HG03039 (cell line): ENCODE measurements around the gene SLC43A1.

Experiments used
- ATAC-seq: cut with Tn5 transposase; IDR thresholded peaks from one replicate; pipeline ENCODE4 v1.9.1; 2021; ENCODE audit warnings: mild to moderate bottlenecking, moderate library complexity; ENCODE audit not compliant: unreplicated experiment

The SLC43A1 gene

DNA sequence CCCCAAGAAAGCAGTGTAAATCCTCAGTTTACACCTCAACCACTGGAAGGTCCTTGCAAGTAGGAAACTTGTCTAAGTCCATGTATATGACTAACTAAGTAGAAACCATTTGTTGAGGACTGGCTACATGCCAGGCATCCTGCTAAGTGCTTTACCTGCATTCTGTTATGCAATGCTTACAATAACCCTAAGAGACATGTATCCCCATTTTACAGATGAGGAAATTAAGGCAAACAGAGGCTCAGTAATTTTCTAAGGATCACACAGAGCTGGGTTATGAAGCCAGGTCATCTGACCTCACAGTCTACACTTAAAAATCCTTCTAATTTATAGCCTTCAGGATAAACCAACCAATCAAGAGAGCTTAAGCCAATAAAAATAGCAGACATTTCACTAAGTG is 13.5 kb upstream of the SLC43A1 start:
- ATAC-seq: no peak

DNA sequence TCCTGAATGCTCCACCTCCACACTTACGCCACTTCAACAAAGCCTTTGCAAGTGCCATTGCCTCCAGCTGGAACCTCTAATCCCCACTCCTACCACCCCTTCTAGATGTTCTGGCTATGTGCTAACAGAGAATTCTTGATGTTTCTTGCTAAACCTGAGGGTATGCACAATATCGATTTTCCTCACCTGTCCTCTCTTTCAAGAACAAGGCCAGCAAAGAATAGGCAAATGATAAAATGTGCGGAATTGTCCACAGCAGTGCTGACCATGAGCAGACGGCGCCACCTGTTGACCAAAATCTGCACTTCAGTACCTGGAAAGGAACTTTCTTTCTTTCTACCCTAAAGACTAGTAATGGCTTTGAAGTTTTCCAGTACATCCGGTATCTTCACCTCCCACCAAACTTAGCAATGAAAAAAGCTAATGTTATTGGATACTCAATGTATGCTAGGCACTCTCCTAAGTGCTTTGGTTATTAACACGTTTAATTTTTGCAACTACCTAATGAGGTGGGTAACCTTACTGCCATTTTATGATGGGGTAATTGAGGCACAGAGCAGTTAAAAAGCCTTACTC is 11.6 kb upstream of the SLC43A1 start:
- no peak for ATAC-seq

- no peak for ATAC-seq
Observed at GRCh38 chr11:57523419-57523818, 7.9 kb upstream of the SLC43A1 start.

DNA sequence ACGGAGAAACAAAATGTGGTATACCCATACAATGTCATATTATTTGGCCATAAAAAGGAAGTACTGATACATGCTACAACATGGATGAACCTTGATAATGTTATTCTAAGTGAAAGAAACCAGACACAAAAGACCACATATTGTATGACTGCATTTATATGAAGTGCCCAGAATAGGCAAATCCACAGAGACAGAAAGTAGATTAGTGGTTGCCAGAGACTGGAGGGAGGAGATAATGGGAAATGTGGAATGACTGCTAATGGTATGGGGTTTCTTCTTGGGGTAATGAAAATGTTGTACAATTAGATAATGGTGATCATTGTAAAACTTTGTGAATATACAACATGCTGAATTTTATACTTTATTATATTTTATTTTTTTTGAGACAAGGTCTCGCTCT is 5.6 kb upstream of the SLC43A1 start:
- no peak for ATAC-seq

- no peak for ATAC-seq
Observed at GRCh38 chr11:57516061-57516443, 550 bp upstream of the SLC43A1 start.

GRCh38 chr11:57514538-57515331 is 767 bp downstream of the SLC43A1 start:
- ATAC-seq: peak; percentile 38

- peak; percentile 31 for ATAC-seq
Observed at GRCh38 chr11:57513911-57514537, 1.5 kb downstream of the SLC43A1 start.

GRCh38 chr11:57513452-57513795 is 2.1 kb downstream of the SLC43A1 start:
- ATAC-seq: no peak

GRCh38 chr11:57512646-57513451 is 2.7 kb downstream of the SLC43A1 start:
- ATAC-seq: no peak

- ATAC-seq: no peak
Observed at GRCh38 chr11:57511741-57512430, 3.6 kb downstream of the SLC43A1 start.

GRCh38 chr11:57508341-57509170 is 6.9 kb downstream of the SLC43A1 start:
- no peak for ATAC-seq

DNA sequence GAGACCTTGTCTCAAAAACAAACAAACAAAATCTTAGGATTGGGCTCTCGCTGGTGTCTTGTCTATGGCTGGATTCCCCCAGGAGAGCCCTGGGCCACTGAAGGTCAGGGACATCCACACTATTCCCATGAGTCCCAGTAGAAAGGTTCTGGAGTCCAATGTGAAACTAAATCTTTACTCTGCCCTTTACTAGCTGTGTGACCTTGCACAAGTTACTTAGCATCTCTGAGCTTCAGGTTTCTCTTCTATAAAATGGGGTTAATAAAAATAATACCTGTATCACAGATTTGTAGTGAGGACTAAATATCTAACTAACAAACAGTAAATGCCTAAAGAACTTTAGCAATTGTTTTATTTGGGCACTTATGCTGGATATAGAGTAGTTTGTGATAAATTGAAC is 9.0 kb downstream of the SLC43A1 start:
- ATAC-seq: no peak

GRCh38 chr11:57504511-57504910 is 11.0 kb downstream of the SLC43A1 start:
- no peak for ATAC-seq

DNA sequence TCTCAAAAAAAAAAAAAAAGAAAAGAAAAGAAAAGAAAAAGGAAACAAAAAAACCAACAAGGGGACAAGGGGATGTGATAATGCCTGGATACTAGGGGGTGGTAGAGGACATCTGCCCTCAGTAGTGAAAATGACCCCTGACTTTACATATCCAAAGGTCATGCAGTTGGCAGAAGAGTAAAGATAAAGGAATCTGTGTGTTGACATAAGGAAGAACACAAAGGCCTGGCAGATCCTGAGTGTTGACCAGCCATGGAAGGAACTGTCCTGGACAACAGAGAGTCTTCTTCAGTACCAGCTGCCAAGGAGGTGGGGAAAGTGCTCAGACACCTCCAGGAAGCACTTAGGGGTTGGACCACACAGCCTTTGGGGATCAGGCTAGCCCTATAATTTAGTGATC is 12.6 kb downstream of the SLC43A1 start:
- no peak for ATAC-seq

DNA sequence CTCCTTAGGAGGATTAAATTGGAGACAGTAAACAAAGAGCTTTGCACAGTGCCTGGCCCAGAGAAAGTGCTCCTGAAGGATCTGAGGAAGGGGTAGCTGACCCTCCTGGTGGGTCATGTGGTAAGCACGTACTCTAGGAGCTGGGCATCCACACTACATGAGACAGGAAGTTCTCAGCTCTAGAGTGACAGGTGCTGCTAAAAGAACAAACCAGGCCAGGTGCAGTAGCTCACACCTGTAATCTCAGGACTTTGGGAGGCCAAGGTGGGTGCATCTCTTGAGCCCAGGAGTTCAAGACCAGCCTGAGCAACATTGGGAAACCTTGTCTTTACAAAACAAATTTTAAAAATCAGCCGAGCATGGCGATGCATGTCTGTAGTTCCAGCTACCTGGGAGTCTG is 13.1 kb downstream of the SLC43A1 start:
- ATAC-seq: no peak

GRCh38 chr11:57501953-57502352 is 13.5 kb downstream of the SLC43A1 start:
- no peak for ATAC-seq

GRCh38 chr11:57500926-57501325 is 14.6 kb downstream of the SLC43A1 start:
- ATAC-seq: no peak

DNA sequence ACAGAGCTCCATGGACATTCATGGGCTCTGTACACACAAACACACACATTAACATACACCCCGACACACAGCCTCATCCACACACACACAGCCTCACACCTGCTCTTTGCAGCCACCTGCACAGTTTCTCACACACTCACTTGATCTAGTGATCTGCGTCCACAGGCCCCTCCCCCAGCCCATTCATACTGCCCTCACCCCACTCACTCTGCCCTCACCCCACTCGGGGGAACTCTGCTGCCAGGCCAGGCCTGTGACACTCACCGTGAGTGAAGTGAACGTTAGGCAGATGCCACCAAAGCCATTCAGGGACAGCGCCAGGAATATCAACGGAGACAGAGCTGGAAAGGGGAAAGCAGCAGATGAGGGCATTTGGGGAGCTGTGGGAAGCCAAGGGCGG is 15.0 kb downstream of the SLC43A1 start:
- no peak for ATAC-seq

GRCh38 chr11:57499983-57500461 is 15.5 kb downstream of the SLC43A1 start:
- no peak for ATAC-seq

DNA sequence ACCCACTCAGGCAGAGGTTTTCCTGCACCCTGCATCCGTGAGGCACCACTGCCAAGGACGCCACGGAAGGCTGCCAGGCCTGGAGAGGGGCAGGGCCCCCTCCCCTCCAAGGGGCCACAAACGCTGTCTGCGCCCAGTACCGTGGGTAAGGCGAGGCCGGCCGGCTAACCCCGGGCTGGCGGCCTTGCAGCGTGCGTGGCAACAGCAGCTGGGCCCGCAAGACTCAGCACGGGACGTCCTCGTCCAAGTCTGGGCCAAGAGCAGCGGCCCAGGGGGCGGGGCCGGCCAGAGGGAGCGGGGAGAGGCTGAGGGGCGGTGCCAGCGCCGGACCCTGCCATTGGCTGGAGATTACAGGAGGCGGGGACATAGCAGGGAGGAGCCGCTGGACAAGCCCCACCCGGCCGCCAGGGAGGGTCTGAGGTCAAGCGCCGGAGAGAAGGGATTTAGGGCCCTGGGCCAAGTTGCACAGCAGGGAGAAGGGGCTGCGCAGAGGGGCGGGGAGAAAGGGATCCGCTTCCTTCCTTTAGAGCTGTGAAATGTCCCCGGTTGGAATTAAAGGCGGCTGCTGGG is 16.0 kb downstream of the SLC43A1 start:
- ATAC-seq: peak; percentile 99
